SH-SY5Y (cell line): Measurements from ENCODE around the gene EIF4G3.

Experiments used
- GATA2 ChIP-seq: IDR thresholded peaks from 2 replicates; pipeline ENCODE4 v1.6.1; 2011; ENCODE audit warnings: mild to moderate bottlenecking, low read depth, low read length
- GATA3 ChIP-seq: IDR thresholded peaks from 2 replicates; pipeline ENCODE4 v1.6.1; 2011; ENCODE audit warnings: low read depth, mild to moderate bottlenecking, low read length, moderate library complexity

DNA sequence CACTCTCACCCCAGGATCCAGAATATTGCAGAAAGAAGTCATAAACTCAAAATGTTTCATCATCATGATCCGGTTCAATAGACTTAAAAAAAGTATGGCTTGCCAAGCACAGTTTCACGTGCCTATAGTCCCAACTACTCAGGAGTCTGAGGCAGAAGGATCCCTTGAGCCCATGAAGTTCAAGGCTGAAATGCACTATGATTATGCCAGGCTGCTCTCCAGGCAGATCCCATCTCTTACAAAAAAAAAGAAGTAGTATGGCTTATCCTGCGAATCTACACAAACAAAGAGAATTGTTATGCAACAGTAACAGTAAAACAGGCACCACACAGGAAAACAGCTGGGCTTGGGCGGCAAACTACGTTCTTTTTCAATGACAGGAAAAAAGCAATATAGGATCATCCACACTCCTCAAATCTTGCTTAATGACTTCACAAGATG is 76.2 kb downstream of the EIF4G3 start:
- TF ChIP-seq GATA2: no peak
- TF ChIP-seq GATA3: no peak
